Karpas-422 (cell line): ENCODE measurements around the gene TMEM258. TPM values are rescaled to one million over a fixed set of nuclear protein-coding genes. Genes with fewer than 3 reads are reported as not detected.

Source experiments
- DNase-seq: peaks from one replicate; pipeline ENCODE4 v3.0.0-alpha.2; 2015
- H2AFZ ChIP-seq: fragments of 200-600 bp; sonication (generic); 2 replicates; pipeline ENCODE4 v1.6.1; 2014; ENCODE audit warnings: antibody characterized with exemption, low read length, mixed read lengths
- H3K27ac ChIP-seq: fragments of 200-600 bp; sonication (generic); 2 replicates; pipeline ENCODE4 v1.5.1; 2014; ENCODE audit warnings: mild to moderate bottlenecking, low read length, moderate library complexity
- H3K27me3 ChIP-seq: fragments of 200-600 bp; sonication (generic); 2 replicates; pipeline ENCODE4 v1.6.1; 2014; ENCODE audit warnings: low read length, mixed read lengths
- H3K36me3 ChIP-seq: fragments of 200-600 bp; sonication (generic); 2 replicates; pipeline ENCODE4 v1.6.1; 2014; ENCODE audit warnings: low read length, mixed read lengths; ENCODE audit not compliant: insufficient read depth
- H3K4me1 ChIP-seq: fragments of 200-600 bp; sonication (generic); 2 replicates; pipeline ENCODE4 v1.6.1; 2014; ENCODE audit warnings: mild to moderate bottlenecking, low read length, mixed read lengths
- H3K4me2 ChIP-seq: fragments of 200-600 bp; sonication (generic); 2 replicates; pipeline ENCODE4 v1.6.1; 2014; ENCODE audit warnings: low read length, low read depth, mild to moderate bottlenecking; ENCODE audit not compliant: poor library complexity, severe bottlenecking
- H3K4me3 ChIP-seq: fragments of 200-600 bp; sonication (generic); 2 replicates; pipeline ENCODE4 v1.5.1; 2014; ENCODE audit warnings: mild to moderate bottlenecking, antibody characterized with exemption, low read length, mixed read lengths
- H3K79me2 ChIP-seq: fragments of 200-600 bp; sonication (generic); 2 replicates; pipeline ENCODE4 v1.6.1; 2014; ENCODE audit warnings: mild to moderate bottlenecking, low read length, mixed read lengths
- H3K9ac ChIP-seq: fragments of 200-600 bp; sonication (generic); 2 replicates; pipeline ENCODE4 v1.6.0; 2014; ENCODE audit warnings: low read length
- H3K9me2 ChIP-seq: fragments of 200-600 bp; sonication (generic), shearing (Covaris generic); replicated peaks from 2 replicates; pipeline ENCODE4 v1.6.0; 2014; ENCODE audit warnings: mild to moderate bottlenecking, low read length, moderate library complexity; ENCODE audit not compliant: insufficient read depth
- H3K9me3 ChIP-seq: fragments of 300-700, 200-600 bp; sonication (generic); 2 replicates; pipeline ENCODE4 v1.6.1; 2014; ENCODE audit warnings: low read length, mixed read lengths
- H4K20me1 ChIP-seq: fragments of 200-600 bp; sonication (generic); 2 replicates; pipeline ENCODE4 v1.6.1; 2014; ENCODE audit warnings: mild to moderate bottlenecking, antibody characterized with exemption, low read length, low read depth; ENCODE audit not compliant: insufficient read depth
- total RNA-seq: library from RNA; depleted of rRNA; stranded (reverse); fragments of >200 nt; shearing (Covaris generic); gene quantifications from 2 replicates; pipeline ENCODE4 v1.2.3, GENCODE V29; 2014; ENCODE audit warnings: low replicate concordance

Gene TMEM258
- total RNA-seq, 1 experiment from 2014 or later: 303 TPM

DNA sequence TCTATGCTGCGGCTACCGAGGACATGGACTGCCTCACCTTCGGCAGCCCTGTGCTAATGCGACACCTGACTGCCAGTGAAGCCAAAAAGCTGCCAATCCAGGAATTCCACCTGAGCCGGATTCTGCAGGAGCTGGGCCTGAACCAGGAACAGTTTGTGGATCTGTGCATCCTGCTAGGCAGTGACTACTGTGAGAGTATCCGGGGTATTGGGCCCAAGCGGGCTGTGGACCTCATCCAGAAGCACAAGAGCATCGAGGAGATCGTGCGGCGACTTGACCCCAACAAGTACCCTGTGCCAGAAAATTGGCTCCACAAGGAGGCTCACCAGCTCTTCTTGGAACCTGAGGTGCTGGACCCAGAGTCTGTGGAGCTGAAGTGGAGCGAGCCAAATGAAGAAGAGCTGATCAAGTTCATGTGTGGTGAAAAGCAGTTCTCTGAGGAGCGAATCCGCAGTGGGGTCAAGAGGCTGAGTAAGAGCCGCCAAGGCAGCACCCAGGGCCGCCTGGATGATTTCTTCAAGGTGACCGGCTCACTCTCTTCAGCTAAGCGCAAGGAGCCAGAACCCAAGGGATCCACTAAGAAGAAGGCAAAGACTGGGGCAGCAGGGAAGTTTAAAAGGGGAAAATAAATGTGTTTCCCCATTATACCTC lies 3.6 kb upstream of the TMEM258 start:
- Histone ChIP-seq H3K4me1 (peaks cover 27% of the 10 kb centered on the region), H3K9me3 (no peaks in the 10 kb centered on the region), H3K27ac (no peak overlapping the region), H4K20me1 (peaks cover 7% of the 10 kb centered on the region; the same call in 1 of the 2 replicates), H3K79me2 (peaks cover 68% of the 10 kb centered on the region), H3K9ac (no peak overlapping the region), H3K9me2 (no peaks in the 10 kb centered on the region), H3K4me3 (no peak overlapping the region), H3K36me3 (peaks cover 27% of the 10 kb centered on the region), H3K4me2 (no peak overlapping the region), H2AFZ (no peak overlapping the region), H3K27me3 (no peaks in the 10 kb centered on the region)
- DNase-seq: no peak

DNA sequence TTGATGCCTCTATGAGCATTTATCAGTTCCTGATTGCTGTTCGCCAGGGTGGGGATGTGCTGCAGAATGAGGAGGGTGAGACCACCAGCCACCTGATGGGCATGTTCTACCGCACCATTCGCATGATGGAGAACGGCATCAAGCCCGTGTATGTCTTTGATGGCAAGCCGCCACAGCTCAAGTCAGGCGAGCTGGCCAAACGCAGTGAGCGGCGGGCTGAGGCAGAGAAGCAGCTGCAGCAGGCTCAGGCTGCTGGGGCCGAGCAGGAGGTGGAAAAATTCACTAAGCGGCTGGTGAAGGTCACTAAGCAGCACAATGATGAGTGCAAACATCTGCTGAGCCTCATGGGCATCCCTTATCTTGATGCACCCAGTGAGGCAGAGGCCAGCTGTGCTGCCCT lies 3.1 kb upstream of the TMEM258 start:
- Histone ChIP-seq H2AFZ (no peak overlapping the region), H3K36me3 (peaks cover 25% of the 10 kb centered on the region), H3K27me3 (no peaks in the 10 kb centered on the region), H3K4me2 (no peak overlapping the region), H3K79me2 (peaks cover 73% of the 10 kb centered on the region), H3K9me2 (no peaks in the 10 kb centered on the region), H3K4me1 (peaks cover 27% of the 10 kb centered on the region), H4K20me1 (peaks cover 7% of the 10 kb centered on the region; the same call in 1 of the 2 replicates), H3K27ac (no peak overlapping the region), H3K9me3 (no peaks in the 10 kb centered on the region), H3K9ac (no peak overlapping the region), H3K4me3 (no peak overlapping the region)
- no peak for DNase-seq

DNA sequence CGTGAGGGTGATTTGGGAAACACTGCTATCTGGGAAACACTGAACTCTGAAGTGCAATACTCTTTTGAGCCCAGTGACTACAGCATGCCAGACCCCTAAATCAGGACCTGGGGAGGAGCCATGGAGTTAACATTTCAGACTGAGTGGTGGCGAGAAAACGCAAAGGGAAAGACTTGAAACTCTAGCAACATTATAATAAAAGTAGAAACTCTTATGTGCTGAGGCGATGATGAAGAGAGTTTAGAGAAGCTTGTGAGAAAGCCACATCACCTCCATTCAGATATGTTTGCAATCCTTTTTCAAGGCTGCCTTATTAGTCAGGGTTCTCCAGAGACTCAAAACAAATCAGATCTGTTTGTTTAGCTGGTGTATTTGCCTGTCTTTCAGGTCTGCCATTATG lies 2.2 kb upstream of the TMEM258 start:
- H2AFZ ChIP-seq: no peak overlapping the region
- H3K27ac ChIP-seq: no peak overlapping the region
- no peaks in the 10 kb centered on the region for H3K9me3 ChIP-seq
- H3K27me3 ChIP-seq: no peaks in the 10 kb centered on the region
- H4K20me1 ChIP-seq: peaks cover 7% of the 10 kb centered on the region; the same call in 1 of the 2 replicates
- H3K9ac ChIP-seq: peak overlapping the region; percentile 25
- peaks cover 33% of the 10 kb centered on the region for H3K36me3 ChIP-seq
- no peaks in the 10 kb centered on the region for H3K9me2 ChIP-seq
- H3K4me3 ChIP-seq: no peak overlapping the region
- DNase-seq: no peak
- H3K4me1 ChIP-seq: peaks cover 27% of the 10 kb centered on the region
- peaks cover 77% of the 10 kb centered on the region for H3K79me2 ChIP-seq
- H3K4me2 ChIP-seq: peak overlapping the region; percentile 98

DNA sequence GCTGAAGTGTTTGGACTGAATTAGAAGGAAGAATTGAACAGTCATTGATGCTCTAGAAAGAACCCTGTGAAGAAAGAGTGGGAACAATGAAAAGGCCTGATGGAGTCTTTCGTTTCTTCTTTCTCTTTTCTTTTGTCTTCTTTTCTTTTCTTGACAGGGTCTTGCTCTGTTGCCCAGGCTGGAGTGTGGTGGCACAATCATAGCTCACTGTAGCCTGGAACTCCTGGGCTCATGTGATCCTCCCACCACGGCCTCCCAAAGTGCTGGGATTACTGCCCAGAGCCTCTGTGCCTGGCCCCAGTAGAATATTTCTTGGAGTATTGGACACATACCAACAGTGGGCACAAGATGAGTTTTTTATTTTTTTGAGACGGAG lies 1.4 kb upstream of the TMEM258 start:
- Histone ChIP-seq H3K9me3 (no peaks in the 10 kb centered on the region), H3K27me3 (no peaks in the 10 kb centered on the region), H3K9ac (peak overlapping the region; percentile 94), H3K4me1 (peaks cover 27% of the 10 kb centered on the region), H3K27ac (peak overlapping the region; percentile 80), H3K4me3 (peak overlapping the region; percentile 90), H3K79me2 (peaks cover 77% of the 10 kb centered on the region), H3K36me3 (peaks cover 33% of the 10 kb centered on the region), H4K20me1 (peaks cover 7% of the 10 kb centered on the region; the same call in 1 of the 2 replicates), H3K4me2 (peak overlapping the region; percentile 98), H2AFZ (no peak overlapping the region), H3K9me2 (no peaks in the 10 kb centered on the region)
- no peak for DNase-seq

DNA sequence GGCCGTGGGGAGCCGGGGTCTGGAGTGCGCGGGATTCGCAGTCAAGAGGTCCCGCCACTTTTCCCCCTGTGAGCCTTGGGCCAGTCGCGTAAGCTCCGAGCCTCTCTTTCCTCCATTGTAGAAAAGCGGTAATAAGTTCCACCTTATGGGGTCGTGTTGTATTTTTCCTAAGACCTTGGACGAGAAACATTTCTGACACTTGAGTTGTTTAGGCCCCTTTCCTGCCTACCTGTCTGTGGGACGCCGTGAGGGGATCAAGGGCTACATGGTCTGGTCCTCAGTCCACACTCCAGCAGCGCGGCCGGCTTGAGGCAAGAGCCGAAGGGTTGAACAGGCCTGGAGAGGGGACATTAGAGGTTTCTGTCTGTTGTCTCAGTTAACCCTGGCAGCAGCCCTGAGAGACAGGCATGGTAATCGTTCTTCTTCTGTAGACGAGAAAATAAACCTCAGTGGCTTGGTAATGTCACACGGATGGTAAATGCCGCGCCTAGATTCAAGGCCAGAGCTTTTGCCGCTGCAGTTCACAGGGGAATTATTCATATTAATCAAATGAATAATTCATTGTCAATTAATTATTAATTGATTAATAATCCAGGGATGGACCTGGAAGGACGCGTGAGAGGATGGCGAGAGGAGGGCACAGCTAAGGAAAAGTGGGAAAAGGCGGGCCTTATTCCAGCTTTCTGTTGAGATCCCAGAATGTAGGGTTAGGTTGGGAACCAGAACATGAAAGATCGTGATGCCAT lies 857 bp upstream of the TMEM258 start:
- no peaks in the 10 kb centered on the region for H3K27me3 ChIP-seq
- H3K79me2 ChIP-seq: peaks cover 73% of the 10 kb centered on the region
- peak overlapping the region; percentile 90 for H3K4me3 ChIP-seq
- peaks cover 27% of the 10 kb centered on the region for H3K4me1 ChIP-seq
- H3K9me3 ChIP-seq: no peaks in the 10 kb centered on the region
- DNase-seq: no peak
- H3K36me3 ChIP-seq: peaks cover 28% of the 10 kb centered on the region
- H3K27ac ChIP-seq: peak overlapping the region; percentile 80
- H3K9me2 ChIP-seq: no peaks in the 10 kb centered on the region
- peak overlapping the region; percentile 98 for H3K4me2 ChIP-seq
- peak overlapping the region; percentile 94 for H3K9ac ChIP-seq
- peaks cover 7% of the 10 kb centered on the region; the same call in 1 of the 2 replicates for H4K20me1 ChIP-seq
- H2AFZ ChIP-seq: peak overlapping the region; percentile 91; the same call in 1 of the 2 replicates

DNA sequence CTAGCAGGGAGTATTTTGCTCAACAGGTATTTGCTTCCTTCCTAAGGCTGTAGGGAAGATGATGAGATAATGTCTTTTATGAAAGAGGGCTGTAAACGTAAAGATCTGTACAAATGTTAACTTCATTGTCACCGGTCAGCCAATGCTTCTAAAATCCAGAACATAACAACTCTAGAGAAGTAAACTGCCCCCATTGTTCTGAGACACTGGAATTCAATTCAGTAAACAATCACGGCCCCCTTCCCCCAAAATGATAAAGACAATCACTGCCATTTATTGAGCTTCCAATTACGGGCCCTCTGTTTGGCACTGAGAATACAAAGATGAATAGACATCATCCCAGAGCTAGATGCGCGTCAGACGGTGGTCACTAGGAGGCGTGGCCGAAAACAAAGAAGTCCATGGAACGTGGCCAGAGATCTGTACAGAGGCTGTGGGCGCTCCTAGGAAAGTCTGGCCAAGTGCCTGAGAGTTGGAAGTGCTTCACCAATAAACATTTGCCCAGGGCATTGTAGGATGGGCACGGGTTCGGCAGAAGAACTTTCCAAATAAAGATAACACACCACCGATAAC lies 576 bp downstream of the TMEM258 start:
- Histone ChIP-seq H4K20me1 (peaks cover 7% of the 10 kb centered on the region; the same call in 1 of the 2 replicates), H3K9me2 (no peaks in the 10 kb centered on the region), H2AFZ (peak overlapping the region; percentile 47; the same call in 1 of the 2 replicates), H3K9ac (peak overlapping the region; percentile 94), H3K27ac (peak overlapping the region; percentile 80), H3K79me2 (peaks cover 62% of the 10 kb centered on the region), H3K36me3 (peaks cover 34% of the 10 kb centered on the region), H3K27me3 (no peaks in the 10 kb centered on the region), H3K4me1 (peaks cover 24% of the 10 kb centered on the region), H3K4me2 (peak overlapping the region; percentile 98), H3K9me3 (no peaks in the 10 kb centered on the region), H3K4me3 (peak overlapping the region; percentile 90)
- peak; percentile 76 for DNase-seq

DNA sequence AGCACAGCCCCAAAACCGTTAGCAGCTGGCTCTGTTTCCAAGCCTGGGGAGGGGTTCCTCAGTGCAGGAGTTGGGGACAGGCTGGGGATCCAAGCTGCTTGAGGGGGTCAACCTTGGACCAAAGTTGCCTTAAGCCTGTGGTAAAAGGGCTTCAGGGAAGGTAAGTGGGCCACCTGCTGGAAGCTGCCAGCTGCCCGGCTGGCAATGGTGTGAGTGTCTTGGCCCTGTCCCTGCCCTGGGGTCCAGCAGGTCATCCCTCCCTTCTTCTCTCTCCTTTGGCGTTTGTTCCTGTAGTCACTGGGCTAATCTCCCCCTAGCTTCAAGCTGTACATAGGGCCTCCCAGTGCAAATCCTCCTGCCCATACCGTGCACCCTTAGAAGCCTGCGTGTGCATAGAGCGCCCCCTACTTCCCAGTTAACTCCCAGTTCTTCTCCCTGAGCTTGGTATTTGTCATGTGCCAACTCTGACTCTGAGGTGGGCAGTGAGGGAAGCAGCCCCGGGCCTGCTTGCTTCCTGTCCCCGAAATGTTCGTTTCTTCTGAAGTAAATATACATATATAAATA lies 4.4 kb downstream of the TMEM258 start:
- Histone ChIP-seq H4K20me1 (peaks cover 4% of the 10 kb centered on the region; the same call in 1 of the 2 replicates), H3K4me3 (no peak overlapping the region), H3K9me3 (no peaks in the 10 kb centered on the region), H3K4me1 (peaks cover 7% of the 10 kb centered on the region), H3K79me2 (peaks cover 26% of the 10 kb centered on the region), H3K27me3 (no peaks in the 10 kb centered on the region), H3K27ac (no peak overlapping the region), H2AFZ (no peak overlapping the region), H3K4me2 (no peak overlapping the region), H3K9me2 (no peaks in the 10 kb centered on the region), H3K36me3 (peaks cover 21% of the 10 kb centered on the region), H3K9ac (no peak overlapping the region)
- DNase-seq: peak; percentile 73
